SKM-1 treated with dmso at 0.1 percent for 144 hours (cell line): ENCODE measurements around the gene CDCA3.
"Not testable (repeated sequence)": the region's sequence is repeated elsewhere in the genome, so short reads cannot be mapped to it uniquely, and the experiment has no call there.

Experiments used
- DNase-seq: peaks from one replicate; lab custom pipeline; 2025; ENCODE audit not compliant: unreplicated experiment; lab: John Stamatoyannopoulos, UW

Gene CDCA3

DNA sequence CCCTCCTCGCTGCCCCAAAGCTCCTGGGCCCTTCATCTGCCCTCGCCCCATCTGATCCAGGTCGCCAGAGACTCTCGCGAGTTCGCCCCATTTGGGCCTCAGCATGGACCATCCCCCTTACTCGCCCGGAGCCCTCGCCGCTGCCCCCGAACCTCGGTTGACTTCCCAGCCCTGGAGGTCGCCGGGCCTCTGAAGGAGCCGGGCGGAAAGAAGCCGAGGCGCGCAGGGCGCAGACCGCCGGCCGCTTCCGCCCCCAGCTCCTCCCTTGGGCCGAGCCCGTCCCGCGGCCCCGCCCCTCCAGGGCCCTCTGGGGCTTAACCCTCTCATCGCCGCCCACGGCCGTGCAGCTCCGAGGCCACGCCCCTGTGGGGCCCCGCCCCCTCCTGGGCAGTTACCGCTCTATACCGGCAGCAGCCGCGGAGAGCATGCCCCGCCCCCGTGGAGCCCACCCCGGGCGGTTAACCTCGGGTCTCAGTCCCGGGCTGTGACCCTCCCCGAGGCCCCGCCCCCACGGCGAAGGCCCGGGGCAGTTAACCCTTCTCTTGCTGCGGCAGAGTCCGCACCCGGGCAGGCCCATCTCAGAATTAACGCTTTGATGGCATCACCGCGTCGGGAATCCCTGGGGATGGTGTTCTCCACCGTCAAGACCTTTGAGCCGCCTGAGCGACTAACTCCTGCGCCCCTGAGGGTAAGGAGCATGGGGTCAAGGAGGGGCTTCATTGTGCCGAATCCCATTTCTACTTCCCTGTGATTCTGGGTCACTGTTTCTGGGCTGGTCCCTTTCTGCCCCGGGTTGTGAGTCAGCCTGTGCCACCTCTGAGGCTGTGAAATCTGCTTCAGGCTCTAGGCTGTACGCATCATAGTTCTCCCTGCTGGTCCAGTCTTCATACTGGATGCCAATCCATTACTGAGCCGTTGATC lies 22.3 kb upstream of the CDCA3 start, which contains the start of gene SPSB2:
TSS of gene SPSB2 (minus strand) at position 210 of the 921 bp plus-strand sequence. CDS start 402 bp downstream, outside the sequence.
- peak; percentile 78 for DNase-seq

DNA sequence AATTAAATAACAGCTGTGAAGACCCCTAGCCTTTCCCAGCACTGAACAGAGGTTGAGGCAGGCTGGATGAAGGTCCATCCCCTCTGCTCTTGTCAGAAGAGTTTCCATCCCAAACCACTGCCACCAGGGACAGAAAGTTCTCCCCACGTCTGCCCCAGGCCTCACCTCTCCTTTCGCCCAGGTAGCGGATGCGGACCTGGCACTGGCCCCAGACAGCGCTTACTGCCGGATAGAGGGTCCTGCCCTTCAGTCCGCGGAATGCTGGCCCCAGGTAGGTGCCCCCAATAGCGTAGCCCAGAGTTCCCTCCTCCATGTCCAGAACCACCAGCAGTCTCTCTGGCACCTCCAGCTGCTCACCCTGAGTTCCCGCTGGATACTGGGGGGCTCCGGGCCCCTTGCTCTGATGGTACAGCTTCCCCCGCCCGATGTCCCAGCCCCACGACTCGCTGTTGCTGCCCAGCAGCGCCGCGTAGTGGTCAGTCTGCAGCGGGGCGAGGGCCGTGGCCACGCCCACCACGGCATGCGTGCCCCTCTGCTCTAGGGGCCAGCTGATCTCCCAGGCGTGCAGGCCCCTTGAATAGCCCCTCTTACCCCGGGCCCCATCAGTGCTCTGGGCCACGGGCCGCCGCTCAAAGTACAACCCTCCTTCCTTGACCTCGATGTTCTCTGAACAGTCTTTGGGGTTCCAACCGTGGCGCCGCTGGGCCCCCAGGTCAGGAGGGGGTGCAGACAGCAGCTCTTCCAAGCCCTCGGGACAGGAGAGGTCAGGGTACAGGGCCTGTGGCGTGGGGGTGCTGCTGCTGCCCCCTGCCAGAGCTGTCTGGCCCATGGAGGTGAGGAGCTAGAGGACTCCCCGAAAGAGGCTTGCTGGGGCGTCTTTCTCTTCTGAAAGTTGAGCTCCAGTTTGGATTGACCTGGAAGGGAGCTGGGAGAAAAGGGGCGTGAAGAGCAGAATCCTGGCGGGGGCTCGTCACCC lies 21.3 kb upstream of the CDCA3 start:
- no peak for DNase-seq

GRCh38 chr12:6871052-6871957 lies 20.2 kb upstream of the CDCA3 start:
- no peak for DNase-seq

GRCh38 chr12:6870304-6870703 lies 19.2 kb upstream of the CDCA3 start:
- not testable (repeated sequence) for DNase-seq

- DNase-seq, result peak; percentile 24
Measured at GRCh38 chr12:6869049-6870021, 18.2 kb upstream of the CDCA3 start.

DNA sequence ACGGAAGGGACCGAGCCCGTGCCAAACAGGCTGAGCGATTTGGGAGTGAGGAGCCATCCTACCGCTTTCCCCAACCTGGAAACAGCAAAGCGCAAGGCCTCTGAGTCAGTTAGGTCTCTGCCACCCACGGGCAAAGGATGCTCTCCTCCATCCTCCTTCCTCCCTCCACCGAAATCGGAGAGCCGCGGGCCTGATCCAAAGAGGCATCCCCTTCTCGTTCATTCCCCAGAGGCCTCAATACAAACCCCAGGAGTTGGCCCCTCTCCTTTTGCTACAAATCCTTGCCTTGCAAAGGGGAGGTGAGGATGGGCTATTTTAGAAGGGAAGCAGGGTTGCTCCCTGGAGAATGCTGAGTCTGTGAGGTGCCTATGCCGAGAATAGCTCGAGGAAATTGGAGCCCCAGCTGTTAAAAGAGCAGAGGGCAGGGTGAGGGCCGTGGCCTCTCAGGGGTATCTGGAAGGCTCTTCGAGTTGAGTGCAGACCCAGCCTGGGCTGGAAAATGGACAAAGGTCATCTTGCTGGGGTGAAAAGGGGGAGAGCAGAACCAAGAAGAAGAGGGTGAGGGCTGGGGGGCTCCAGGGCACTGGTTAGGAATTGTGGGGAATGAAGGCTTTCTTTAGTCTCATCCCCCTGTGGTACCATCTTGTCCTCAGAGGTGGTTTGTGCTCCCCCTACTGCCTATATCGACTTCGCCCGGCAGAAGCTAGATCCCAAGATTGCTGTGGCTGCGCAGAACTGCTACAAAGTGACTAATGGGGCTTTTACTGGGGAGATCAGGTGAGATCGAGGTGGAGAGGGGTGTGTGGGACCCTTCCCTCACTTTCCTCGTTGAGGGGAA lies 17.3 kb upstream of the CDCA3 start:
- DNase-seq, result no peak

DNA sequence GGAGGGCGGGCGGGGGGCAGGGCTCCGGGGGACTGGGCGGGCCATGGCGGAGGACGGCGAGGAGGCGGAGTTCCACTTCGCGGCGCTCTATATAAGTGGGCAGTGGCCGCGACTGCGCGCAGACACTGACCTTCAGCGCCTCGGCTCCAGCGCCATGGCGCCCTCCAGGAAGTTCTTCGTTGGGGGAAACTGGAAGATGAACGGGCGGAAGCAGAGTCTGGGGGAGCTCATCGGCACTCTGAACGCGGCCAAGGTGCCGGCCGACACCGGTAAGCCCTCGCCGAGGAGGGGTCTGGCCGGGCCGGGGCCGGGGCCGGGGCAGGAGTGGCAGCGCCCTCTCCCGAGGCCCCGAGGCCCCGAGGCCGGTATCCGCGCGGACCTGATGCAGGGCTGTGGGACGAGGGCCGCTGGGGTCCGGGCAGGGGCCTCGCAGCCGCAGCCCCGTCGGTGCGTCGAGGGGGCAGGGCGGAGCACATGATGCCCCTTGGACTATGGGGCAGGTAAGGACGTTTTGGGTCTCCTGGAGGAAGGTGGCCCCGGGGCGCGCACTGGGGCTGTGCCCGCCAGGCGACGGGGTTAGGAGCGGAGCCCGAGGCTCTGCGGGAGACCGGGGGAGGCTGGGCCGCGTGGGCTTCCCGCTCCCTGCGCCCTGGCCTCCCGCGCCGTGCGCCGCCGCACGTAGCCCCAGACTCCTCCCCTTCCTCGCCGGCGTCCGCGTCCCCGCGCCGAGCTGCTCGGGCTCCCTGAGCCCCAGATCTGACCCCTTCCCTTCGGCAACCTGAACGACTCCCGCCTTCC lies 16.5 kb upstream of the CDCA3 start, which contains the start of gene TPI1:
TSS of gene TPI1 (plus strand) at position 119 of the 798 bp plus-strand sequence. CDS start at position 155, 36 bp downstream.
- peak; percentile 27 for DNase-seq

DNA sequence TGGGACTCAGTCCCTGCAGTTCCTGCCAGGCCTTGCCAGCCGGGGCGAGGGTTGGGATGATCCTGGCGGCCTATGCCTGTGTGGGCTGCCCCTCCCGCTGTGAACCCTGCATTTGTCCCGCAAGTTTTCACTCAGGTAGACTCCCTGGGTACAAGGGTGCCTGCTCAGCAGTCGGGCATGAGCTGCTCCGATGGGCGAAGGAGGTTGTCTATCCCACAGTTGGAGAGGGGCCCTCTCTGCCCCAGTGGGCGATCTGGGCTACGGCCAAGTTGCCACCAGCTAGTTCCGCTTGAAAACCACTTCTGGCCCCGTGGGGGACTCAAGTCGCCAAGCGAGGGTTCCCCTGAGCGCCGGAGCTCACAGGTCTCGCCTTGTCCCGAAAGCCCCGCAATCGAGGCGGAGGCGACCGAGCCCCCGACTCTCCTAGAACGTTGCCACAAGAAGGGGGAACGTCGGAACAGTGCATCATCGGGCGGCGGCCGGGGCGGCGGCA lies 15.9 kb upstream of the CDCA3 start:
- DNase-seq, result no peak

GRCh38 chr12:6866163-6866919 lies 15.3 kb upstream of the CDCA3 start:
- no peak for DNase-seq

DNA sequence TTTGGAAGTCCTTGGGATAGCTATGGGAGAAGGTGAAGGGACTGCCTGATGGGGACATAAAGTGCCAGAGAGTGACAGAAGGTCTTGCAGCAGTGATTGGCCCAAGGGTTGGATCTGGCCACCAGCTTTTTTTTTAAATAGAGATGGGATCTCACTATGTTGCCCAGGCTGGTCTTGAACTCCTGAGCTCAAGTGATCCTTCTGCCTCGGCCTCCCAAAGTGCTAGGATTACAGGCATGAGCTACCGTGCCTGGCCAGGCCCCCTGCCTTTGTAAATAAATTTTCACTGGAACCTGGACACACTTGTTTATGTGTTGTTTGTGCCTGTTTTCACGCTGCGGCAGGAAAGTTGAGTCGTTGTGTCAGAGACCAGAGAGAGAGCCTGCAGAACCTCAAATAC lies 14.2 kb upstream of the CDCA3 start:
- not testable (repeated sequence) for DNase-seq

- no peak for DNase-seq
Measured at GRCh38 chr12:6863586-6864321, 12.7 kb upstream of the CDCA3 start.

DNA sequence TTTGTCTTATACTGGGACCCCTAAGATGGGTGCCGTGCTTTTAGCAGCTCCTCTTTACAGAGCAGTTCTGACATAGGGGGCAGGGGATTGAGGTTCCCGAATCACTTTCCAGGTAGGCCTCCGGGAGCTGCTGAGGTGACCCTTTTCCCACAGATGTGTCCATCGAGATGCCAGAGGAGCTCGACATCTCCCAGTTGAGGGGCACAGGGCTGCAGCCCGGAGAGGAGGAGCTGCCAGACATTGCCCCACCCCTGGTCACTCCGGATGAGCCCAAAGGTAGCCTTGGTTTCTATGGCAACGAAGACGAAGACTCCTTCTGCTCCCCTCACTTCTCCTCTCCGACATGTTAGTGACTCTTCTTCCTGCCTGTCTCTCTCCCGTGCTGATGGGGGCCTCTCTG lies 11.9 kb upstream of the CDCA3 start:
- DNase-seq, result no peak

DNA sequence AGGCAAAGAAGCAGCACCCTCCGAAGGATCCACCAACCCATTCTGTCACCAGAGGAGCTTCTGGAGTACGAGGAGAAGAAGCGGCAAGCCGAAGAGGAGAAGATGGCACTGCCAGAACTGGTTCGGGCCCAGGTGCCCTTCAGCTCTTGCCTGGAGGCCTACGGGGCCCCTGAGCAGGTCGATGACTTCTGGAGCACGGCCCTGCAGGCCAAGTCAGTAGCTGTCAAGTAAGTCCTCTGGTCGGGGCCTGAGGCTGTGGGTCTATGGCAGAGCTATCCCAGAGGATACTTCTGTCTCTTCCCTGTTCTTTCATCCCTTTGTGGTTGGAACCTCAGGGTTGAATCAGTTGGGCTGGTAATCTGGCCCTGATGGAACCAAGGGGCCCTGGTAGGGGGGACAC lies 10.3 kb upstream of the CDCA3 start:
- no peak for DNase-seq

DNA sequence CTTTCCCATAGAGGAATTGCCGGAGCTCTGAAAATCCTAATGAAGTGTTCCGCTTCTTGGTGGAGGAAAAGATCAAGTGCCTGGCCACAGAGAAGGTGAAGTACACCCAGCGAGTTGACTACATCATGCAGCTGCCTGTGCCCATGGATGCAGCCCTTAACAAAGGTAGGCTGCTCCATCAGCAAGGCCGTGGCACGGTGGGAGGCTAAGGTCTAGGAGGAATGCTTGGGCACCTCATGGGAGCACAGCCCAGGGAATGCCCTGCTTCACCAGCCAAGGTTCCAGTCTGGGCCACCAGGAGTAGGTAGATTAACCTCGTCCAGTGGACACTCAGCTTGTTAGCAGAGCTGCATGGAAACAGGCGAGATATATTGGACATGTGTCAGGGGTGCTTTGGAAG lies 9.9 kb upstream of the CDCA3 start:
- DNase-seq, result no peak

- DNase-seq, result no peak
Measured at GRCh38 chr12:6860116-6860515, 9.0 kb upstream of the CDCA3 start.

GRCh38 chr12:6858799-6859198 lies 7.7 kb upstream of the CDCA3 start:
- no peak for DNase-seq
